GM18519 (cell line): ENCODE data around the gene UBL4A.

Source experiments
- ATAC-seq: cut with Tn5 transposase; IDR thresholded peaks from one replicate; pipeline ENCODE4 v1.9.1; 2021; ENCODE audit warnings: mild to moderate bottlenecking, moderate library complexity; ENCODE audit not compliant: unreplicated experiment, low FRiP score

Gene UBL4A

DNA sequence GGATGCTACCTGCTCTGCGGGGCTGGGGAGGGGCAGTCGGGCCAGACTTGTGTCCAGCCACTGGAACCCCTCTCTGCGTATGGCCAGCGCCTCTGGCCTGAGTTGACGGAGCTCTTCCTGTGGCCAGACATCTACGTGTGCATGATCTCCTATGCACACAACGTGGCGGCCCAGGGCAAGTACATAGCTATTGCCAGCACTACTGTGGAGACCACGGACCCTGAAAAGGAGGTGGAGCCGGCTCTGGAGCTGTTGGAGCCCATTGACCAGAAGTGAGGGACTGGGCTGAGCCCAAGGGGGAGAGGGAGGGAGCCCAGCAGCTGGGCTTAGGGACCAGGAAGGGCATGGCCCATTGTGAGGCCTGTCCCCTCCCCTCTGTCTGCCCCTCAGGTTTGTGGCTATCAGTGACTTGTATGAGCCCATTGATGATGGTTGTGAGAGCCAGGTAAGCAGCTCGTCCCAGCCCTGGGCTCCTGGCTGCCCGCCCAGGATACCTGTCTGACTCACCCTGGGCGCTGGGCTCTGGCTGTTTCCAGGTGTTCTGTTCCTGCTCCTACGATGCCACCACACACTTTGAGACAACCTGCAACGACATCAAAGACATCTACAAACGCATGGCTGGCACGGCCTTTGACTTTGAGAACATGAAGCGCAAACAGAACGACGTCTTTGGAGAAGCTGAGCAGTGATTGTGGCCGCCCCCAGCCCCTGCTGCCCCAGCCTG is 44.3 kb downstream of the UBL4A start:
- no peak for ATAC-seq

DNA sequence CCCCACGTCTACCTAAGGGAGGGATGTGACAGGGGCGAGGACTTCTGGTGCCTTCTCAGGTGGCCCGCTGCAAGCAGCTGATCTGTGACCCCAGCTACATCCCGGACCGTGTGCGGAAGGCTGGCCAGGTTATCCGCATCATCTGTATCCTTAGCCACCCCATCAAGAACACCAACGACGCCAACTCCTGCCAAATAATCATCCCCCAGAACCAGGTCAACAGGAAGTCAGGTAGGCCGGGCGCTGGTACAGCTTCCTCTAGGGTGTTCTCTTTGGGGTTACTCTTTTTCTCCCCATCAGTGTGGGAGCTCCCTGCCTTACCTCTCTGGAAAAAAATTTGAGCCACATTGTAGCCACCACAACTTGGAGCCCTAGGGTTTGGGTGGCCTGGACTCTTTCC is 44.9 kb downstream of the UBL4A start:
- ATAC-seq, result no peak

DNA sequence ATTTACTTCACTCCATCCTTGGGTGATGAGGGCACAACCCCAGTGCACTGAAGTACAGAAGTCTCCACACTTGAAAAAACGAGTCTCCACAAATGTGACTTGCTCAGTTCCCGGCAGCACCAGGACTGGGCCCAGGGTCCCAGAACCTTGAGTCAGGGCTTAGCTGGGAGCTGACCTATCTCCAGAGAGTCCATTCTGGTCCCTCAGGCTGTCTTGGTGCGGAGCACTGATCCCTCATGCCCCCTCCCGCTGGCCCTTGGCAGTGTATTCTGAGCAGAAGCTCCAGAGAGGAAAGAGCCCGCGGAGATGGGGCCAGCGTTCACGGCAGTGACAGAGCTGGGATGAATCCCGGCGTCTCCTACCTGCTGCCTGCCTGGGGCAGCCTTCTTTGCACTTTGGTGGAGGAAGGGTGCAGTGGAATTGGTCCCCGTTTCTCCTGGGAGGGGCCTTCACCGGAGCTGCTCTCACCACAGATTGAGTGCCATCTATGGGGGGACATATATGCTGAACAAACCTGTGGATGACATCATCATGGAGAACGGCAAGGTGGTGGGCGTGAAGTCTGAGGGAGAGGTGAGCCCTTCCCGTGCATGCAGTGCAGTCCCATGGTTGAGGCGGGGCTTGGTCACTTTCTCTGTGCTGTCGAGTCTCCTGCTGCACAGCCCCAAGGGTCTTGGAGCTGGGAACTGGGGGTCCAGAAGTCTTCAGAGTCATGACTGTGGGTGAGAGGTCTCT is 45.6 kb downstream of the UBL4A start:
- no peak for ATAC-seq

DNA sequence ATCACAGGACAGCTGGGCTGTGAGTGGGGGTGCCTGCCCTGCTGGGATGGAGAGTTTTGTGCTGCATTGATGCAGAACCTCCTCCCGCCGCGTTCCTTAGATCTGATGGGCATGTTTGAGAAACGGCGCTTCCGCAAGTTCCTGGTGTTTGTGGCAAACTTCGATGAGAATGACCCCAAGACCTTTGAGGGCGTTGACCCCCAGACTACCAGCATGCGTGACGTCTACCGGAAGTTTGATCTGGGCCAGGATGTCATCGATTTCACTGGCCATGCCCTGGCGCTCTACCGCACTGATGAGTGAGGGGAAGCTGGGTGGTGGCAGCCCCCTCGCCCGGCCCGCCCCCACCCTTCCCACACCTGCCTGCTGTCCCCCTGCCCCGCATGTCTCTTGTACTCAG is 46.6 kb downstream of the UBL4A start:
- no peak for ATAC-seq

DNA sequence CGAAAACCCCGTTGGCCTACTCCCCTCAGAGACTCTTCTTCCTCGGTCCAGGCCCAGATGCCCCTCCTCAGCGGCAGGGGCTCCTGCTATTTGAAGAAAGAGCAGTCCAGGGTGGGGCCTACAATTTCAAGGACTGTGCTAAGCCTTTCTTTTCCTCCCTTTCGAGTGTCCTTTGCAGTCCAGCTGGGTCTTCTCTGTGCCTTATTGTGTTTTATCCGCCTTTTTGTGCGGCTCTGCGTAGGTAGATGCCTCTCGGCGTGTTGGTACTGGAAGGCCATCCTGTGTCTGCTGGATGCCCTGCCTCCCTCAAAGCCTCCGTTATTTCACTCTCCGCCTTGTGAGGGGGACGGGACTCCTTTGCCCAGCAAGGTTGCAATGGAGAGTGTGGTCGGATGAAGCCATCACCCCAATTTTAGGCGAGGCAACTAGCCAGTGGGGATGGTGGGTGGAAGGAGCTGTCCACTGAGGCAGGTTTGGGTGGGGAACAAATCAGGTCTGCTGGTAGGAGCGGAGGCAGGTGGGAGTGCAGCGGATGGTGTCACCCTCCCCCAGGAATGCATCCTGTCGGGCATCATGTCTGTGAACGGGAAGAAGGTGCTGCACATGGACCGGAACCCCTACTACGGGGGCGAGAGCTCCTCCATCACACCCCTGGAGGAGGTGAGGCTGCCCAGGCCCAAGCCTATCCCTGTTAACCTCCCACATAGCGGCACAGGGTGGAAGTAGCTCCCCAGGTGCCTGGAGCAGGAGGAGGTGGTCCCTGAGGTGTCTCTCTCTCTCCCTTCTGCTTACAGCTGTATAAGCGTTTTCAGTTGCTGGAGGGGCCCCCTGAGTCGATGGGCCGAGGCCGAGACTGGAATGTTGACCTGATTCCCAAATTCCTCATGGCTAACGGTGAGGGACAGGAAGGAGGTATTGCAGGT is 48.2 kb downstream of the UBL4A start:
- no peak for ATAC-seq

DNA sequence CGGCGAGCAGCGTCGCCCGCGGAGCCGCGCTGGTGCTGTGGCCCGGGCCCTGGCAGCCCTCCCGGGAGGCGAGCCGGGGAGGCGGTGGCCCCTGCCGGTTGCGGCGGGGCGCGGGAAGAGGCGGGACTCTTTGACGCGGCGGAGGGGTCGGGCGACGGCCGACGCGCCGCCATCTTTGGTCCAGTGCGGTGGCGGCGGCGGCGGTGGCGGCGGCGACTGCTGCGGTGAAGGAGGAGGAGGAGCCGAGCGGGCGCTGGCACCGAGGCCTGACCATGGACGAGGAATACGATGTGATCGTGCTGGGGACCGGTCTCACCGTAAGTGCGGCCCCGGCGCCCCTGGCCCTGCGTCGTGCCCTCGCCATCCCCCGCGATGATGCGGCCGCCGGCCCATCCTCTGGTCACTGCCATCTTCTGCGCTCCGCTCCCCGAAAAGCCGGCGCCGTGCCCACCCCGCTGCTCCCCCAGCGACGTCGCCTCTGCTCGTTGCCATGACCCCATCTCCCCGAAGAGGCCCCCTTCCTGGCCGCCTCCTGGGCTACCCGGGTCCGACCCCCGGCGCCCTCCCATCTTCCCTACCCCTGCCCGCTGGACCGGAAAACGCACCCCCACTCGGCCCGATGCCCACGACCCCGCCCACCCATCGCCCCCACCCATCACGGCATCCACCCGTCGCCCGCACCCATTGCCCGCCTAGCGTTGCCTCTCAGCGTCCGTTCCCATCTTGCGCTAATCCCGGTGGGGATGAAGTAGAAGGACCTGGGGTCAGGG is 49.2 kb downstream of the UBL4A start, which contains the start of gene GDI1:
GDI1 (plus strand) TSS at position 172 of the 770 bp plus-strand sequence; CDS start at position 273, 101 bp downstream.
- no peak for ATAC-seq

DNA sequence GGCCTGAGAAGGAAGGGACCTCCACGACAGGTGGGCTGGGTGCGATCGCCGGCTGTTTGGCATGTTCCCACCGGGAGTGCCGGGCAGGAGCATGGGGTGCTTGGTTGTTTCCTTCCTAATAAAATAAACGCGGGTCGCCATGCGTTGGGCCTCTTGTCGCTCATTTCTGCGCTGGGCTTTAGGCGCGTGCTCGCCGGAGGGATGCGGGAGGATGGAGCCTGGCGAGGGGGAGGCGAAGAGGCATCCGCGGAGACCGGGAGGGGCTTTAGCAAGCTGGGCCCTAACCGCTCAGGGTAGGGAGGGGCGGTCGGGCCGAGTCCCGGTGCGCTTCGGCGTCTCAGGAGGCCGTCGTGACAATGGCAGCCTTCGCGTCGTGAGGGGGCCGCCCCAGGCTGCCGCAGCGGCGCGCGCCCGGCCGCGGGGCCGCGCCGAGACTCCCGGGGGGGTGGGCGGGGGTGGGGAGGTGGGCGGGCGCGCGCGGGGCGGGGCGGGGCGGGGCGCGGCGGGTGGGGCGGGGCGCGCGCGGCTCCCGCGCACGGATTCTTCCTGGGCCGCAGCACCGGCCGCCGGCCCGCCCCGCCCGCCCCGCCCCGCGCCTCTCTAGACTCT is 49.9 kb downstream of the UBL4A start:
- no peak for ATAC-seq

DNA sequence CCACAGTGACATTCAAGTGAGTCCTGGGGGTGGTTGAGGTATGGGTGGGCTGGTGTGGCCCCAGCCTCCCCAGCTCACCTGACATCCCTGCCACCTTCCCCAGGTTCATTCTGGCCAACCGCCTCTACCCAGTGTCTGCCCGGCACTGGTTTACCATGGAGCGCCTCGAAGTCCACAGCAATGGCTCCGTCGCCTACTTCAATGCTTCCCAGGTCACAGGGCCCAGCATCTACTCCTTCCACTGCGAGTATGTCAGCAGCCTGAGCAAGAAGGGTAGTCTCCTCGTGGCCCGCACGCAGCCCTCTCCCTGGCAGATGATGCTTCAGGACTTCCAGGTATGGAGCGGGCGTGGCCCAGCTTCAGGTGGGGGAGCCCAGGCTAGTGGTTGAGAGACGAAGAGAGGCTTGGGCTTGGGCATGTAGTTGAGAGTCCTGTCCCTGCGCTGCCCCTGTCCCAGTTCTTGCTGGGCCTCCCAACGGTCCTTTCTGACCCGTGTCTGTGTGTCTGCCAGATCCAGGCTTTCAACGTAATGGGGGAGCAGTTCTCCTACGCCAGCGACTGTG is 51.2 kb downstream of the UBL4A start:
- ATAC-seq, result no peak

DNA sequence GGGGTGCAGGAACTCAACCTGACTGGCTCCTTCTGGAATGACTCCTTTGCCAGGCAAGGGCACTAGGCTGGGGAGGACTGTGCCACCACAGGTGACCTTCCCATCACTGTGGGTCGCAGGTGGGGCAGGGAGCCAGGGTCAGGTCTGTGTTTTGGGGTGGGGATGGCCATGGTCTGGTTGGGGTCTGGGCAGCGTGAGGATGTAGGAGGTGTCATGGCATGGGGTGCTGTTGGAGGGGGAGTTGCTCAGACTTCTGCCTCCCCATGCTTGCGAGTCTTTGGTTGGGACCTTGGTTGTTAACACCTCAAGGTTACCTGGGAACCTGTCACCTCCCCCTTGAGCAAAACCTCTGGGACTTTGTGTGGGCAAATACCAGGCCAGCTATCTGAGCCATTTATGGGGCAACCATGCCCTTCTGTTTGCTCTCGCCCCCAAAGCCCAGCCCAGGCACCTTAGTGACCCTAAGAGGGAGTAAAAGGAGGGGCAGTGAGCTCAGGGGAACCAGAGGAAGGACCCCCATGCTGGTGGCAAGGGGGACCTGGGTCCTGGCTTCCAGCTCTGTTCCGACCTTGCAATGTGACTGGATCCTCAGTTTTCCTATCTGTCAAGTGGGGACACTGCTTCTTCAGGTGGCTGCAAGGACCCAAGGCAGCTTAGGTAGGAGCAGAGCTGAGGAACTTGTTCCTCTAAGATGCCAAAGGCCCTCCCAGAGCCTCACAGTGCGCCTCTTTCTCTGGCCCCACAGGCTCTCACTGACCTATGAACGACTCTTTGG is 51.8 kb downstream of the UBL4A start:
- ATAC-seq, result no peak
